GM12878 (cell line): ENCODE measurements around the gene RAB29.

Experiments used
- EP300 ChIP-seq, 2 experiments: fragments of 150-350 bp in 1 of 2; IDR thresholded peaks; 2 replicates each; pipeline ENCODE4 v1.6.1; 2011 to 2012; ENCODE audit warnings: low read depth in 2 of 2, low read length in 2 of 2, borderline replicate concordance in 1 of 2, improper control_type of control experiment in 1 of 2, inconsistent platforms in 1 of 2; ENCODE audit not compliant: control insufficient read depth in 1 of 2
- KDM1A ChIP-seq: fragments of 200-600 bp; sonication (generic); IDR thresholded peaks from 2 replicates; pipeline ENCODE4 v1.6.1; 2016; ENCODE audit warnings: borderline replicate concordance
- POLR2A ChIP-seq: IDR thresholded peaks from 2 replicates; pipeline ENCODE4 v1.6.1; 2011; ENCODE audit warnings: low read depth, mild to moderate bottlenecking, low read length
- TF ChIP-seq, protein P1 (sequence below), 3 experiments: IDR thresholded peaks in 2 of 3; conservative IDR thresholded peaks in 1 of 3; 2 replicates each; pipeline ENCODE4 v1.5.1; 2011; ENCODE audit warnings: low read depth in 3 of 3, low read length in 3 of 3, mild to moderate bottlenecking in 3 of 3, control low read depth in 2 of 3, moderate library complexity in 2 of 3, inconsistent platforms in 1 of 3, mixed read lengths in 1 of 3; ENCODE audit not compliant: control insufficient read depth in 2 of 3, insufficient read depth in 1 of 3; ENCODE audit errors: extremely low read depth in 1 of 3

DNA sequence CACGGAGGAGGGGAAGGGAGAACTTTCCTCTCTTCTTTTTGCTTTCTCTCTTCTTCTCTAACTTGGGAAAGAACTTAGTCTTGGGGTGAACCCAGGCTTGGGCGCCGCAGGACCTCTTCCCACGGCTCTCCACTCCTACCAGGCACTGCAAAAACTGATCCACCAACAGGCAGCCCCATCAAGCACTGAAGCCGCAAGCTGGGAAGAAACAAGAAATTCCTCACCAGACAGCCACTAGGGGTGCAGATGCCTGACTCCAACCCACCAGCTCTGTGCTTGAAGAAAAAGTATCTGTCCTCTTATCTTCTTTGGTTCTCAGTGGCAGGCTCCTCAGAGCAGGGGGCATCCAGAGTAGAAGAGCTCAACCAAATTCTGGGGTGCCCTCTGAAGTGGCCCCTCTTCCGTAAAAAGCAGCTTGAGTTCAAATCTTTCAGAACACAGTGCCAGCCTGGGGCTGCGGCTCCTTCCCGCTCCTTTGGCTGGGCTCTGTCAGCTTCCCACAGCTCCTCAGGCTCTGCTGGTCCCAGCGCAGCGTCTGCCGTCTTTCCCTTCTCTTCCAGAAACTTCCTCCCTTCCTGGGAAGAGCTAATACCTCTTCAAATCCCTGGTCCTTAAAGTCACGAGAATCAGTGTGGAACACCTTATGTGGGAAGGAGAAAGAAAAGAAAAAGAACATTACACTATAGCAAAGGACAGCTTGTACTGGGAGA is 35.3 kb upstream of the RAB29 start:
- no peak for TF ChIP-seq POLR2A
- TF ChIP-seq, protein P1, sequence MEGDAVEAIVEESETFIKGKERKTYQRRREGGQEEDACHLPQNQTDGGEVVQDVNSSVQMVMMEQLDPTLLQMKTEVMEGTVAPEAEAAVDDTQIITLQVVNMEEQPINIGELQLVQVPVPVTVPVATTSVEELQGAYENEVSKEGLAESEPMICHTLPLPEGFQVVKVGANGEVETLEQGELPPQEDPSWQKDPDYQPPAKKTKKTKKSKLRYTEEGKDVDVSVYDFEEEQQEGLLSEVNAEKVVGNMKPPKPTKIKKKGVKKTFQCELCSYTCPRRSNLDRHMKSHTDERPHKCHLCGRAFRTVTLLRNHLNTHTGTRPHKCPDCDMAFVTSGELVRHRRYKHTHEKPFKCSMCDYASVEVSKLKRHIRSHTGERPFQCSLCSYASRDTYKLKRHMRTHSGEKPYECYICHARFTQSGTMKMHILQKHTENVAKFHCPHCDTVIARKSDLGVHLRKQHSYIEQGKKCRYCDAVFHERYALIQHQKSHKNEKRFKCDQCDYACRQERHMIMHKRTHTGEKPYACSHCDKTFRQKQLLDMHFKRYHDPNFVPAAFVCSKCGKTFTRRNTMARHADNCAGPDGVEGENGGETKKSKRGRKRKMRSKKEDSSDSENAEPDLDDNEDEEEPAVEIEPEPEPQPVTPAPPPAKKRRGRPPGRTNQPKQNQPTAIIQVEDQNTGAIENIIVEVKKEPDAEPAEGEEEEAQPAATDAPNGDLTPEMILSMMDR (IDR thresholded peaks at IDR 0.05 in 2 of 3, conservative IDR thresholded peaks at IDR 0.05 in 1 of 3; ENCODE audit: control insufficient read depth in 2 of 3, extremely low read depth in 1 of 3, insufficient read depth in 1 of 3, low read depth in 3 of 3, low read length in 3 of 3), result peak in 2 of 3 experiments; percentile 20 to 24; a peak in 2 of 6 replicates
- no peak for TF ChIP-seq KDM1A
- no peak for TF ChIP-seq EP300 (IDR thresholded peaks at IDR 0.05; ENCODE audit: borderline replicate concordance in 1 of 2, control insufficient read depth in 1 of 2, low read depth in 2 of 2, low read length in 2 of 2)
